Amniotic stem cell (primary cell): ENCODE results near the gene GAP43.

Experiments used
- DNase-seq: peaks from one replicate; lab custom pipeline; 2025; lab: John Stamatoyannopoulos, UW

GAP43 gene

GRCh38 chr3:115662356-115662755 is 39.0 kb downstream of the GAP43 start:
- no peak for DNase-seq

GRCh38 chr3:115663414-115663813 is 40.1 kb downstream of the GAP43 start:
- no peak for DNase-seq

- no peak for DNase-seq
These were observed 42.8 kb downstream of the GAP43 start for GRCh38 chr3:115666081-115666480.

GRCh38 chr3:115666920-115667737 is 43.8 kb downstream of the GAP43 start:
- no peak for DNase-seq

GRCh38 chr3:115667738-115668065 is 44.4 kb downstream of the GAP43 start:
- no peak for DNase-seq

- no peak for DNase-seq
These were observed 47.6 kb downstream of the GAP43 start for GRCh38 chr3:115670911-115671310.

GRCh38 chr3:115671761-115672455 is 48.6 kb downstream of the GAP43 start:
- DNase-seq: no peak

GRCh38 chr3:115673881-115674280 is 50.6 kb downstream of the GAP43 start:
- no peak for DNase-seq

GRCh38 chr3:115676336-115676735 is 53.0 kb downstream of the GAP43 start:
- DNase-seq: no peak

- no peak for DNase-seq
These were observed 57.6 kb downstream of the GAP43 start for GRCh38 chr3:115680803-115681345.

GRCh38 chr3:115681736-115682135 is 58.4 kb downstream of the GAP43 start:
- no peak for DNase-seq

- DNase-seq: no peak
These were observed 60.0 kb downstream of the GAP43 start for GRCh38 chr3:115683305-115683704.

GRCh38 chr3:115683773-115684172 is 60.5 kb downstream of the GAP43 start:
- no peak for DNase-seq

- DNase-seq: no peak
These were observed 61.8 kb downstream of the GAP43 start for GRCh38 chr3:115685097-115685496.

GRCh38 chr3:115687721-115688120 is 64.4 kb downstream of the GAP43 start:
- DNase-seq: no peak

- DNase-seq: no peak
These were observed 65.1 kb downstream of the GAP43 start for GRCh38 chr3:115688418-115688817.

- DNase-seq: no peak
These were observed 66.6 kb downstream of the GAP43 start for GRCh38 chr3:115689928-115690327.

GRCh38 chr3:115691964-115692363 is 68.7 kb downstream of the GAP43 start:
- DNase-seq: no peak

- peak; percentile 49 for DNase-seq
These were observed 69.7 kb downstream of the GAP43 start for GRCh38 chr3:115692887-115693524.

- DNase-seq: no peak
These were observed 70.6 kb downstream of the GAP43 start for GRCh38 chr3:115693868-115694267.

- no peak for DNase-seq
These were observed 71.8 kb downstream of the GAP43 start for GRCh38 chr3:115695090-115695489.

- DNase-seq: no peak
These were observed 74.1 kb downstream of the GAP43 start for GRCh38 chr3:115697263-115698053.
